Pons (tissue), 1 donor: ENCODE measurements around the gene SLCO4A1.
A peak's percentile ranks its signal among the peaks of the same experiment; 100 is the strongest.

Experiments
- DNase-seq: peaks from one replicate; pipeline ENCODE4 v3.0.0-alpha.2; 2016; ENCODE audit warnings: low spot score

The SLCO4A1 gene, protein sequence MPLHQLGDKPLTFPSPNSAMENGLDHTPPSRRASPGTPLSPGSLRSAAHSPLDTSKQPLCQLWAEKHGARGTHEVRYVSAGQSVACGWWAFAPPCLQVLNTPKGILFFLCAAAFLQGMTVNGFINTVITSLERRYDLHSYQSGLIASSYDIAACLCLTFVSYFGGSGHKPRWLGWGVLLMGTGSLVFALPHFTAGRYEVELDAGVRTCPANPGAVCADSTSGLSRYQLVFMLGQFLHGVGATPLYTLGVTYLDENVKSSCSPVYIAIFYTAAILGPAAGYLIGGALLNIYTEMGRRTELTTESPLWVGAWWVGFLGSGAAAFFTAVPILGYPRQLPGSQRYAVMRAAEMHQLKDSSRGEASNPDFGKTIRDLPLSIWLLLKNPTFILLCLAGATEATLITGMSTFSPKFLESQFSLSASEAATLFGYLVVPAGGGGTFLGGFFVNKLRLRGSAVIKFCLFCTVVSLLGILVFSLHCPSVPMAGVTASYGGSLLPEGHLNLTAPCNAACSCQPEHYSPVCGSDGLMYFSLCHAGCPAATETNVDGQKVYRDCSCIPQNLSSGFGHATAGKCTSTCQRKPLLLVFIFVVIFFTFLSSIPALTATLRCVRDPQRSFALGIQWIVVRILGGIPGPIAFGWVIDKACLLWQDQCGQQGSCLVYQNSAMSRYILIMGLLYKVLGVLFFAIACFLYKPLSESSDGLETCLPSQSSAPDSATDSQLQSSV

GRCh38 chr20:62642051-62642665 is at the start of gene SLCO4A1:
SLCO4A1 (plus strand) TSS chr20:62642503; CDS start chr20:62656455, 13,952 bp downstream.
- no peak for DNase-seq

GRCh38 chr20:62592506-62593177 is 49.7 kb upstream of the SLCO4A1 start:
- no peak for DNase-seq

GRCh38 chr20:62593616-62594015 is 48.7 kb upstream of the SLCO4A1 start:
- no peak for DNase-seq

DNA sequence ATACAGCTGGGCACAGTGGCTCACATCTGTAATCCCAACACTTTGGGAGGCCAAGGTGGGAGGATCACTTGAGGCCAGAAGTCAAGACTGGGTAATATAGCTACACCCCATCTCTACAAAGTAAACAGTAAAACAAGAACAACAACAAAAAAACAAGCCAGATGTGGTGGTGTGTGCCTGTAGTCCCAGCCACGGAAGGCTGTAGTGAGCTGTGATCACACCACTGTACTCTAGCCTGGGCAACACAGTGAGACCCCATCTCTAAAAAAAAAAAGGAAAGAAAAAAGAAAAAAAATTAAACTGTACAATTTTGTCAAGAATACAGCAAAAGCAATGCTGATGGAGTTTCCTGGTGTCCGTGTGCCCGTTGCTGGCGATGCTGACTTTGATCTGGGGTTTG is 47.2 kb upstream of the SLCO4A1 start:
- DNase-seq, result no peak

DNA sequence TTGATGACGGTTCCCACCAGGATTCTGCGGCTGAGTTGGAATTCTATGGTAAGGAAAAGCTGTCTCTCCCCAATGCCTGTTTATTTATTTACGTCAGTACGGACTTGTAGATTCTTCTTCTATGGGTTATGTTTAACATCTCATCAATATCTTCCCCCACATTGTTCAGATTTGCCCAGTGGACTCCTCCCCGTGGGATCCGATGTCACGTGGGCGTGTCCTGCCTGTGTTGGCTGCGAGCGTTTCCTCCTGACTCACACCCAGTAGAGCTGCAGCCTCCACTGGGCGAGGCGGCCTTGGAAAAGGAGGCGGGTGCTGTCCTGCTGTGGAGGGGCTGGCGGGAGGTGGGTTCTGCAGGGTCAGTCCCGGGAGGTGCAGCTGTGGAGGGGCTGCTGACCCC is 46.8 kb upstream of the SLCO4A1 start:
- DNase-seq, result no peak

DNA sequence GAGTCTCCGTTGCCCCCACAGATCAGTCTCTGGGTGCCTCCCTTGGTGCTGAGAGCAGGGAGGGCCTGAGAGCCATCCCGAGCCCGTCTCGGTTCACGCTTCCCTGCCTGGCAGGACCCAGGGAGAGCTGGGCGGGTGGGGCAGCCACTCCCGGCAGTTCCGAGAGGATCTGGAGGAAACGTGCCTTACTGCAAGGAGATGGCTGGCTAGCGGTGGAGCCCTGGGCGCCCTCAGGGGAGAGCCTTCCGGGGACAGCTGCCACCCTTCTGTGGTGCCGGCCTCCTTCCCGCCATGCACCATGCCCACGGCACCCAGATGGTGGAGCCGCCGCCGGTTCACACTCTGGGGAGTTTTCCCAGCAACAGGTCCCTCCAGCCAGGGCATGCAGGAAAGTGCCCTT is 45.8 kb upstream of the SLCO4A1 start:
- DNase-seq, result no peak

GRCh38 chr20:62596921-62597320 is 45.4 kb upstream of the SLCO4A1 start:
- DNase-seq, result no peak

DNA sequence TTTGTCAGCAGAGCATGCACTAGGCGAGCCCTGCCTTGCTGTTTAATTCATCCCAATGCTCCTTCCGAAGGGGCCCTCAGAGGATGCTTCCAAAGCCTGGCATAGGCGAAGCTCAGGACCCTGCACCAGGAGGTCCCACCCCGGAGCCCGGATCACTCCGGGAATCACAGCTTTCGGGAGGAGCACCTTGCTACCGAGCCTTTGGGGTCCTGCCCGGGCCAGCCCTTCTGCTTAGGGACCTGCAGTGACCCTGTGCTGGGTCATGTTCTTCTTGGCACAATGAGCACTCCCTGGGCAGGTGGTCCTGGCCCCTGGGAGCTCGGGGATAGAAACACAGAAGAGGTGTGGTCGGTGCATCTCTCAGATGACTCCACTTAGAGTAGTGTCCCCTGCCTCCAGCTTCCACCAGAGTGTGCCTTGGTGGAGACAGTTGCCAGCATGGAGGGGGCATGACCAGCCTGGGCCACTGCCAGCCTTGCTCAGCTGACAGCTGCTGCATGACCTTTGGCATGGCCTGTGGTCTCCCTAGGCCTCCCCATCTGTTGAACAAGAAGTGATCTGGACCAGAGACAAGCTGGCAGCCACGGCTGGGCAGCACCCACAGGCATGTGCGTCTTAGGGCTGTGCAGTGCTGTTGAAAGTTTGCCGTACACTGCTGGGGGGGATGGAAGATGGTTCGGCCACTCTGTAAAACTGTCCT is 44.7 kb upstream of the SLCO4A1 start:
- no peak for DNase-seq

DNA sequence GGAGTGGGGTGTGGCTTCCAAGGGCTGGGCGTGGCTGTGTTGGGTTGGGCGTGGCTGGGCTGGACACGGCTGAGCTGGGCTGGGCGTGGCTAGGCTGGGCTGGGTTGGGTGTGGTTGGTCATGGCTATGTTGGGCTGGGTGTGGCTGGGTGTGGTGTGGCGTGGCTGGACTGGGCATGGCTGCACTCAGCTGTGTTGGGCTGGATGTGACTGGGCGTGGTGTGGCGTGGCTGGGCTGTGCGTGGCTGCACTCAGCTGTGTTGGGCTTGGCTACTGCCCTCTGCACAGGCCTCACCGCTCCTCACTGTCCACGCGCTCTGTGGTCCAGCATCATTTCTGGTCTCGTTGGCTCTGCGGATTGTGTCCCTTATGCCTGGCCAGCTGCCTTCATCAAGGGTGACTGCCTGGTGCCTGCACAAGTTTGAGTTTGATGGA is 43.5 kb upstream of the SLCO4A1 start:
- no peak for DNase-seq

- DNase-seq, result no peak
Measured at GRCh38 chr20:62599216-62600110, 42.8 kb upstream of the SLCO4A1 start.

DNA sequence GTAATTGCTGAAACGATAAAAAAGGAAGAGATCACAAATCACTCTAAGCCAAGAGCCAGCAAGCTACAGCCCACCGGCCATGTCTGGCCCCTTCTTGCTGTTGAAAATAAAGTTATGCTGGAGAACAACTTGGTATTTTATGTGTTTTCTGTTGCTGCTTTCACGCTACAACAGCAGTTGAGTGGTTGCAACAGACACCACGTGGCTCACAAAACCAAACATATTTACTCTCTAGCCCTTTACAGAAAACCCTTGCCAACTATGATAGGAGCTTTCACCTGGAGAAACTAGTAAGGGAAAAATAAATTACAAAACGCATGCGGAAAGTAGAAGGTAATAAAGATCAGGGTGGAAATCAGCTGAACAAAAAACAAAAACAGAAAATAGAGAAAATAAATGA is 41.1 kb upstream of the SLCO4A1 start:
- DNase-seq, result no peak

- DNase-seq, result no peak
Measured at GRCh38 chr20:62601714-62602113, 40.6 kb upstream of the SLCO4A1 start.

DNA sequence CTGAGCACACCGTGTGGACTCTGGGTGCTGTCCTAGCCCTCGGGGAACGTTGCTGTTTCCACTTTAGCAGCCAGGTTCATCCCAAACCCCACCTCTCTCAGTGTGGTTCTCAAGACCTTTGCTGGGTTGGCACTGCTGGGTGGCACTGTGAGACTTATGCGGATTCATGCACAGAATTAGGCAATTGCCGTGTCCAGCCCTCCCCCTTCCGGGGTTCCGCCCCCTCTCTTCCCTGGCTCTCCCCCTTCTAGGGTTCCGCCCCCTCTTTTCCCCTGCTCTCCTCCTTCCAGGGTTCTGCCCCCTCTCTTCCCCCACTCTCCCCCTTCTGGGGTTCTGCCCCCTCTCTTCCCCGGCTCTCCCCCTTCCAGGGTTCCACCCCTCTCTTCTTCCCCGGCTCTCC is 39.8 kb upstream of the SLCO4A1 start:
- no peak for DNase-seq

GRCh38 chr20:62603021-62603906 is 39.0 kb upstream of the SLCO4A1 start:
- peak; percentile 12 for DNase-seq

DNA sequence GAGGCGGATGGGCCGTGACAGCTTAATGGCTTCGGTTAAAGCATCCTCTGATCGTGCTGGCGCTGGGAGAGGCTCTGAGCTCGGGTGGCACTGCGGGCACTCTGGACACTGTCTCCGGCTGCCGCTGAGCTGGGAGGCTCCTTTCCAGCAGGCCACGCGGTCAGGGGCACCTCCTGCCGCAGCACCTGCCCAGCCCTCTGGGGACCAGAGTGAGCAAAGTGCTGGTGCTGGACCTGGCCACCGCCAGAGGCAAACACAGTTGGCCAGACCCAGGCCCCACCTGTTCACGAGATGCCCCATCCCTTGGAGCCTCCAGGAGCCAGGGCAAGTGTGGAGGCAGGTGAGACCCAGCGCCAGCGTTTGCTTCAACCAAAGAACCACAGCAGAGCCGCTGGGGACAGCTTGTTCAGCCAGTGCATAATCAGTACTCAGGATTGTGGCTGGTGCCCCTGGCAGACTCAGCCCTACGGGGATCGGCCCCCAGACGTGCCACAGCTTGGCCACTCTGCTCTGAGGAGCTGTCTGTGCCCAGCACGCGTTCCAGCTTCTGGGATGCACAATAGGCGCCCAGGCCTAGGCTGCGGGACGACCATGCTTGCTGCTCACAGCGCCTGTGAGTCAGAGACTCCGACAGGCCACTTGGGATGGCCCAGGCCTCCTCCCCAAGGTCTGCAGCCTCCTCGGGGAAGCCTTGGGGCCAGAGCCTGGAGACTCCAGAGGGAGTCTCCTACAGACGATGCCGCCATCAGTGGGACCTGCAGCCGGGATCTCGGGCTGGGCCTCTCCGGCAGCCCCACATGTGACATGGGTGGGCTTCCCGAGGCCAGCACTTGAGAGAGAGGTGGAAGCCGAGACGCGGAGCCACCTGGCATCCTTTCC is 38.2 kb upstream of the SLCO4A1 start:
- no peak for DNase-seq

- DNase-seq, result no peak
Measured at GRCh38 chr20:62604796-62605195, 37.5 kb upstream of the SLCO4A1 start.

DNA sequence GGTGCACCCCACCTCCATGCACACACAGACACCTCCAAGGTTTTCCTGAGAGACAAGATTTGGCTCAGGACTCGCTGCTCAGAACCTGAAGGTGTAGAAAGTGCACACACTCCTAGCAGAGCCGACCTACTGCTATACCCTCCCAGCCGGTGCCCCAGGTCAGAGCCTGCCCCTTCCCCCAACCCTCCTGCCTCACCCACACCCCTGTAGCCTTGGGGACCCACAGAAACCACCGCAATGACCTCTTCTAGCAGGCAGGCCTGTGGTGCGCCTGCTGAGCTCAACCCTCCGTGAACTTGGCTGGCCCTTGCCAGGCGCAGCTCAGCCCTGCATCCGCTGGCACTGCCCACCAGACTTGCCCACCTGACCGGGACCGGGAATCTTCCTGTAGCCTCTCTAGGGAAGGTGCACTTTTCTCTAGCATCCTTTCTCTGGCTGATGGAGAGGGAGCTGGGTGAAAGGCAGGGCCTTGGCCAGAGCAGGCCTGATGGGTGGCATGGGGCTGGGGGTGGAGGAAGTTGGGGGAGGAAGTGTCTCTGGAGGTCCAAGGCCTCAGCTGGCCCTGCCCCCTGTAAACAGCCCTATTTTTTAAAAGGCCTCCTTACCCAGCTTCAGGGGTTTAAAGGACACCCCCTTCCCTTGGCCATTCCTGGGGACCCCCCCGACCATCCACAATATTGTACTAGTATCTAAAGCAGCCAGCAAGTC is 36.9 kb upstream of the SLCO4A1 start:
- no peak for DNase-seq

DNA sequence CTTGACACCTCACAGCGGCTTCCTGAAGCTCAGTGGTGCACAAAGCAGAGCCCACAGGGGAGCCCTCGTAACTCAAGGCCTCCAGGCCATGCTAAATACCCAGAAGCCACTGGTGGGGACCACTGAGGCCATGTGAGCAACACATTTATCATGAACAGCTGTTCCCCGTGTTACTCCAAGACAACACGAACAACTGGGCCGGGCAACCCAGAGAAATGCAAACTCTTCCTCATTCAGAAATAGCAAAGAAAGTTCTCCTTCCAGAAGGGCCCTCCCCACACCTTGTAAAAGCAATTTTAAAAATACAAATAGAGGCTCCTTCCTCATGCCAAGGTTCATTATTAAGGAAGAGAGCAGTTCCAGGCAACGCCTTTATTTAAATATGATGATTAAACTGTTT is 36.3 kb upstream of the SLCO4A1 start:
- DNase-seq, result no peak
